T-helper 17 cell (primary cell): ENCODE results near the gene ZNF394. TPM values are rescaled to one million over a fixed set of nuclear protein-coding genes. Genes with fewer than 3 reads are reported as not detected.
"Not testable (repeated sequence)": the region's sequence is repeated elsewhere in the genome, so short reads cannot be mapped to it uniquely, and the experiment has no call there.

Experiments
- ATAC-seq: fragments of 150-1000 bp; cut with Tn5 transposase; 2 replicates; pipeline ENCODE4 v1.10.0; 2021; ENCODE audit warnings: mild to moderate bottlenecking, moderate library complexity
- DNase-seq, 3 donors: peaks; one replicate each; pipeline versions ENCODE4 v3.0.0 to v3.0.0-alpha.2; 2020 to 2021
- H3K9me3 ChIP-seq: one replicate; pipeline ENCODE4 v1.7.0; 2013; ENCODE audit warnings: low read length, mild to moderate bottlenecking; ENCODE audit not compliant: control insufficient read depth, poor library complexity, severe bottlenecking
- H3K27ac Mint-ChIP-seq: one replicate; pipeline ENCODE4 v1.8.0; 2022; ENCODE audit warnings: mild to moderate bottlenecking, moderate library complexity, mixed read lengths
- H3K27me3 Mint-ChIP-seq: one replicate; pipeline ENCODE4 v1.8.0; 2022; ENCODE audit warnings: mixed read lengths
- H3K36me3 Mint-ChIP-seq: one replicate; pipeline ENCODE4 v1.8.0; 2022; ENCODE audit warnings: low read depth, mixed read lengths
- H3K4me1 Mint-ChIP-seq: one replicate; pipeline ENCODE4 v1.8.0; 2022; ENCODE audit warnings: mild to moderate bottlenecking, mixed read lengths
- H3K4me3 Mint-ChIP-seq: one replicate; pipeline ENCODE4 v1.8.0; 2022; ENCODE audit warnings: mild to moderate bottlenecking, moderate library complexity, mixed read lengths
- total RNA-seq, 4 donors: library from RNA in 2 of 4; stranded (reverse) in 2 of 4; gene quantifications; one replicate each; pipeline ENCODE4 v1.2.3 and lab custom pipeline; 2022 to 2026

Gene ZNF394
- total RNA-seq, 2 donors from 2014 or later, result 189 to 198 TPM

DNA sequence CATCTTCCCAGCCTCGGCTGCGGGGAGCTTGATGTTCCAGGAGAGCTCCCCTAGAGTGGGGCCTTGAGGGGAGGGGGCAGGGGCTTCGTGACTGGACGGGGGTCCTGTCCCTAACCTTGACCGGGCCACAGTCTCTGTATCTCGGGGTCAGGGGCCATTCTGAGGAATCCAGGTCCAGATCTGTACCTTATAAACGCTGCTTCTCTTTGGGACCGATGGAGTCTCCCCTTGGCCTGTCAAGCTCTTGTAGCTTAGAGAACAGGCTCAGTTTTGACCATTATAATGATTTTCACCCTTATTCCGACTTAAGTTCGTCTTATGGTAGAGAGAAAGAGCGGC is 5.2 kb upstream of the ZNF394 start:
- Mint-ChIP-seq H3K27ac (peak overlapping the region; percentile 99), H3K27me3 (no peaks in the 10 kb centered on the region), H3K36me3 (no peaks in the 10 kb centered on the region), H3K4me1 (peaks cover 18% of the 10 kb centered on the region), H3K4me3 (peak overlapping the region; percentile 99)
- DNase-seq (no peak), ATAC-seq (no peak)
- H3K9me3 ChIP-seq, result no peaks in the 10 kb centered on the region

DNA sequence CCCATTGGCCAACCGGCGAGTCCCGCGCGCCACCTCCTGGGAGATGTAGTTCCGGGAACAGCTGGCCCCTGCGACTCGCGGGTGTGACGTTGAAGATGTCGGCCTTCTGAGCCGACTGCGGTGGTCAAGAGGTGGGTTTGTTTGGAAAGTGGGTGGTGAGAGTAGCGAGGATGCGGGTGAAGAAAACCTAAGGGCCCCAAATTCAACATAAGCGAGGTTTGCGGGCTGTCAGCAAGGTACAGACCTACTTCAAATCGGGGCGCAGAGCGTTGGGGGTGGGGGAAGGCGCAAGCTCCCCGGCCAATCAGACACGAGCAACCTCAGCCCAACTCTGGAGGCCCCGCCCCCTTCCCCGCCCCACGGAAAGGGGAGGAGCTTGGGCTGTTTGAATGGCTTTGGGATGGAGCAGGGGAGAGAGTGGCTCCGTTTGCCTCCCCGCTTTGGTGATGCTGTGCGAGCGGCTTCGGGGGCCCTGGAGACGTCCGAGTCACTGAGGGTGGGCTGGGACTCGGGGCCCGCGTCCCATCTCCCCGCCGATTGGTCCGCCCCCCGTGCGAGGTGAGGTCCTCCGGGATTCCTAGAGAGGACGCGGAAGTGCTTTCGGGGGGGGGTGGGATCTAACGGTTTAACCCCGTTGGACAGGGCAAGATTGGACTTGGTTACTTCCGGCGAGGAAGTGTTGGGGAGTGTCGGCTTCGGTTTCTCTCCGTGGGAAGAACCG is 4.7 kb upstream of the ZNF394 start, which contains the start of gene ZKSCAN5:
Gene ZKSCAN5, plus strand, starts transcription at position 60 of the 721 bp plus-strand sequence. CDS start 1,383 bp downstream, outside the sequence.
- DNase-seq, result peak; percentile 92 to 94 (median 93)
- H3K4me3 Mint-ChIP-seq, result peak within 1 kb of the TSS; percentile 99
- no peaks in the 10 kb centered on the region for H3K27me3 Mint-ChIP-seq
- no peaks in the 10 kb centered on the region for H3K9me3 ChIP-seq
- ATAC-seq, result peak; percentile 87
- peaks cover 20% of the 10 kb centered on the region for H3K4me1 Mint-ChIP-seq
- peaks cover 3% of the 10 kb centered on the region for H3K36me3 Mint-ChIP-seq
- peak within 1 kb of the TSS; percentile 99 for H3K27ac Mint-ChIP-seq

GRCh38 chr7:99504281-99504602 is 4.2 kb upstream of the ZNF394 start:
- Mint-ChIP-seq H3K4me3 (peak overlapping the region; percentile 99), H3K4me1 (peaks cover 19% of the 10 kb centered on the region), H3K36me3 (peaks cover 3% of the 10 kb centered on the region), H3K27ac (peak overlapping the region; percentile 99), H3K27me3 (no peaks in the 10 kb centered on the region)
- H3K9me3 ChIP-seq, result no peaks in the 10 kb centered on the region
- no peak for ATAC-seq
- DNase-seq, result no peak

DNA sequence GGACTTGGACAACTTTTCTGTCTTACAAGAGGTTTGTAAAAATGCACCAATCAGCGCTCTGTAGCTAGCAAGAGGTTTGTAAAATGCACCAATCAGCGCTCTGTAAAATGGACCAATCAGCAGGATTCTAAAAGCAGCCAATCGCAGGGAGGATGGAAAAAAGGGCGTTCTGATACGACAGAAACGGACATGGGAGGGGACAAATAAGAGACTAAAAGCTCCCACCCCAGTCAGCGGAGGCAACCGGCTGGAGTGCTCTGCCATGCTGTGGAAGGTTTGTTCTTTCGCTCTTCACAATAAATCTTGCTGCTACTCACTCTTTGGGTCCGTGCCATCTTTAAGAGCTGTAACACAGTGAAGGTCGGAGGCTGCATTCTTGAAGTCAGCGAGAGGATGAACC is 1.2 kb upstream of the ZNF394 start:
- H3K36me3 Mint-ChIP-seq, ATAC-seq, DNase-seq, H3K27ac Mint-ChIP-seq, H3K27me3 Mint-ChIP-seq, H3K9me3 ChIP-seq: not testable (repeated sequence)
- Mint-ChIP-seq H3K4me3 (peak overlapping the region; percentile 100), H3K4me1 (peaks cover 27% of the 10 kb centered on the region)

DNA sequence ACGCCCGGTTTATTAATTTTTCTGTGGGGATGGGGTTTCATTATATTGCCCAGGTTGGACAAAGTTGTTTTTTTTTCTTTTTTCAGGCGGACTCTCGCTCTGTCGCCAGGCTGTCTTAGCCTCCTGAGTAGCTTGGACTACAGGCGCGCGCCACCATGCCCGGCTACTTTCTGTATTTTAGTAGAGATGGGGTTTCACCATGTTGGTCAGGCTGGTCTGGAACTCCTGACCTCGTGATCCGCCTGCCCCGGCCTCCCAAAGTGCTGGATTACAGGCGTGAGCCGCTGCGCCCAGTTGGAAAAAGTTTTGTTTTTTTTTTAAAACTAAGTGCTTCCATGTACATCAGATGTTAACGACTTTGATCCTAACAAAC is 542 bp upstream of the ZNF394 start:
- H3K4me1 Mint-ChIP-seq, result peaks cover 22% of the 10 kb centered on the region
- peaks cover 4% of the 10 kb centered on the region for H3K36me3 Mint-ChIP-seq
- no peaks in the 10 kb centered on the region for H3K9me3 ChIP-seq
- peak overlapping the region; percentile 99 for H3K27ac Mint-ChIP-seq
- DNase-seq, result no peak
- ATAC-seq, result no peak
- peak overlapping the region; percentile 100 for H3K4me3 Mint-ChIP-seq
- H3K27me3 Mint-ChIP-seq, result no peaks in the 10 kb centered on the region

- Mint-ChIP-seq H3K4me3 (peak overlapping the region; percentile 100), H3K27ac (peak overlapping the region; percentile 99), H3K4me1 (peaks cover 17% of the 10 kb centered on the region), H3K36me3 (peaks cover 4% of the 10 kb centered on the region), H3K27me3 (no peaks in the 10 kb centered on the region)
- ATAC-seq, result peak; percentile 52
- no peak for DNase-seq
- H3K9me3 ChIP-seq, result peaks cover 1% of the 10 kb centered on the region
Measured at GRCh38 chr7:99499371-99499720, 735 bp downstream of the ZNF394 start.

- H3K4me3 Mint-ChIP-seq, result peak overlapping the region; percentile 100
- ATAC-seq, result no peak
- peaks cover 16% of the 10 kb centered on the region for H3K4me1 Mint-ChIP-seq
- peaks cover 8% of the 10 kb centered on the region for H3K36me3 Mint-ChIP-seq
- DNase-seq, result no peak
- peaks cover 4% of the 10 kb centered on the region for H3K9me3 ChIP-seq
- H3K27ac Mint-ChIP-seq, result peak overlapping the region; percentile 99
- H3K27me3 Mint-ChIP-seq, result no peaks in the 10 kb centered on the region
Measured at GRCh38 chr7:99498546-99498944, 1.5 kb downstream of the ZNF394 start.

DNA sequence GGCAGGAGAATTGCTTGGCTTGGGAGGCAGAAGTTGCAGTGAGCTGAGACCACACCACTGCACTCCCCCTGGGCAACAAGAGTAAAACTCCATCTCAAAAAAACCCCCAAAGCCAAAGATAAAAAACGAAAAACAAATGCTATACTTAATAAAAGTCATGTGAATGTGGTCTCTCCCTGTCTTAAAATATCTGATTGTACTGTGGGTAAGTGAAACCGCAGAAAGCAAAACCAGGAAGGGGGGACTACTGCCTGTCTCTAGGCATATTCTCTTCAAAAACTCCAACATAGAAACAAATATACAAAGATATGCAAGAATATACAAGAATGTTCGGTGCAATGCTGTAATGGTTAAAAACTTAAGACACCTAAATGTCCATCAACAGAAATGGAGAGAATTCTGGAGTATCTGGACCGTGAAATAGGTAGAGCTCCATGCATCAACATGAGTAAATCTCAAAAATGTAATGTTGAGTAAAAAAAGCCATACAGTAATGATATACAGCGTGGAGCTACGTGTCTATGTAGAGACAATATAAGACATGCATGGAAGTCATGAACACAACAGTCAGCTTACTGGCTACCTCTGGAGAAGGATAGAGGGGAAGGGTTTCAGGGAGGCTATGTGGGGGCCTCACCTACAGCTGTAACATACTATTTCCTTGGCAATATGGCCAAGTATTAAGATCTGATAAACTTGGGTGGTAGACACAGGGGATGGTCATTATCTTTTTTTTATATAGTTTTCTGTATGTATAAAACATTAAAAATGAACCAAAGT is 2.1 kb downstream of the ZNF394 start:
- peak overlapping the region; percentile 99 for H3K27ac Mint-ChIP-seq
- H3K4me3 Mint-ChIP-seq, result peak overlapping the region; percentile 100
- no peaks in the 10 kb centered on the region for H3K27me3 Mint-ChIP-seq
- peaks cover 9% of the 10 kb centered on the region for H3K36me3 Mint-ChIP-seq
- DNase-seq (no peak), ATAC-seq (peak; percentile 17)
- H3K4me1 Mint-ChIP-seq, result peaks cover 16% of the 10 kb centered on the region
- peaks cover 4% of the 10 kb centered on the region for H3K9me3 ChIP-seq

DNA sequence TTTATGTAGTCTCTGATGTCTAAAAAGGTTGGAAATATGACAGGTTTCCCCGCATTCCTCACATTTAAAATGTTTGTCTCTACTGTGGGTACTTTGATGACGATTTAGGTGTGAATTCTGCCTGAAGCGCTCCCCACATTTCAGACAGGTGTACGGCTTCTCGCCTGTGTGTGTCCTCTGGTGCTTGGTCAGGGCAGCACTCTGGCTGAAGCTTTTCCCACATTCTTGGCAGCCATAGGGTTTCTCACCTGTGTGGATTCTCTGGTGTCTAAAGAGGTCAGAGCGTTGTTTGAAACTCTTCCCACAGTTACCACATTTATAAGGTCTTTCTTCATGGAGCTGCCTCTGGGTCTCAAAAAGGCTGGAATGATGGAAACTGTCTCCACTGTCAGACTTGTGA is 6.3 kb downstream of the ZNF394 start:
- no peak for DNase-seq
- Mint-ChIP-seq H3K4me1 (peaks cover 14% of the 10 kb centered on the region), H3K36me3 (peaks cover 6% of the 10 kb centered on the region), H3K4me3 (no peak overlapping the region), H3K27me3 (no peaks in the 10 kb centered on the region), H3K27ac (no peak overlapping the region)
- H3K9me3 ChIP-seq, result peaks cover 4% of the 10 kb centered on the region
- no peak for ATAC-seq

DNA sequence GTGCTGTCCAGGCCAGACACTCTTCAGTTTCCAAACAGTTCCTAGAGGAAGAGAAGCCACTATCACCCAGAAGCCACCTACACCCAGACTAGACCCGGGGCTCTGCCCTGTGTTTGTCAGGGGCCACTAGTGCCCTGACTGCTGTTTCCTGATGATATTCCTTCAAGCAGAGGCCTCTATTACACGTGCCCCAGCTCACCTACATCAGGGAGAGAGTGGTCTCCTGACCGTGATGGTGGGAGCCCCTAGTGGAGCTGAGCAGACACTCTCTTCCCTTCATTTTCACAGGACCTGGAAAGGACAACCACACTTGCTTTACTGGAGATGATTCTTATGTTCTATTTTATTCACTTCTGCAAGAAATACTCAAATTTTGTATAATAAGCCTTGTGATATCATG is 9.2 kb downstream of the ZNF394 start:
- Mint-ChIP-seq H3K36me3 (peaks cover 4% of the 10 kb centered on the region), H3K27ac (peak overlapping the region; percentile 41), H3K4me1 (no peaks in the 10 kb centered on the region), H3K4me3 (no peak overlapping the region), H3K27me3 (no peaks in the 10 kb centered on the region)
- DNase-seq (no peak), ATAC-seq (no peak)
- H3K9me3 ChIP-seq, result peaks cover 4% of the 10 kb centered on the region

DNA sequence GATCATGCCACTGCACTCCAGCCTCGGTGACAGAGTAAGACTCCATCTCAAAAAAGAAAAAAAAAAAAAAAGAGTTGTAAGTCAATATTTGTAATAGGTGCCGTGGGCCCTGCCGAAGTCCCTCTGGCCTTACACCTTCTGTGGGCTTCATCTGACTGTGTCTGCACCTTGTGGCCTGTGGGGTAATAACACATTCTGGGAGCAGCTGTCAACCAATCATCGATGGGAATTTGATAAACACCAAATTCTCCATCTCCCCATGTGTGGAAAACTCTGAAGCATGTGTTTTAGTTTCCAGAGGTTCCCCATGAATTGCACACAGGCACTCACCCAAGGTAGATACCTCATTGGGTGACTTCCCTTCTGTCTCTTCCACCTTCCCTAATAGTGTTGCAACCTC is 10.8 kb downstream of the ZNF394 start:
- ATAC-seq, result no peak
- peaks cover 2% of the 10 kb centered on the region for H3K9me3 ChIP-seq
- Mint-ChIP-seq H3K4me1 (no peaks in the 10 kb centered on the region), H3K36me3 (peaks cover 4% of the 10 kb centered on the region), H3K27me3 (no peaks in the 10 kb centered on the region), H3K27ac (peak overlapping the region; percentile 84), H3K4me3 (peak overlapping the region; percentile 45)
- no peak for DNase-seq

DNA sequence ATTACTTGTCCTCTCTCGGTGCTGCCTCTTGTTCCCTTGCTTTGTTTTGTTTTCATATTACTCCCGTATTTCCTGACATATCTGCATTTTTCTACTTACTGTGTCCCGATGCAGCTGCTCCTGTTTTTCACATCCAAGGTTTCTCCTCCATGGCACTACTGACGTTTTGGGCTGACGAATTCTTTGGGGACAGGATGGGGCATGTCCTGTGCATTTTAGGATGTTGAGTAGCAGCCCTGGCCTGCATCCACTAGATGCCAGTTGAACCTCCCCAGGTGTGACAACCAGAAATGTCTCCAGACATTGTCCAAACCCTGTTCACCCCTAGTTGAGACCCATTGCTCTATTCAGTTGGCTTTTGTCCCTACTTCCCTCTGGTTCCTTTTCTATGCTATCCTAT is 15.0 kb downstream of the ZNF394 start:
- H3K27me3 Mint-ChIP-seq, result no peaks in the 10 kb centered on the region
- no peak overlapping the region for H3K4me3 Mint-ChIP-seq
- no peaks in the 10 kb centered on the region for H3K36me3 Mint-ChIP-seq
- no peak for ATAC-seq
- no peak for DNase-seq
- no peaks in the 10 kb centered on the region for H3K9me3 ChIP-seq
- H3K4me1 Mint-ChIP-seq, result no peaks in the 10 kb centered on the region
- H3K27ac Mint-ChIP-seq, result peak overlapping the region; percentile 82

- peak; percentile 35 for ATAC-seq
- H3K36me3 Mint-ChIP-seq, result no peaks in the 10 kb centered on the region
Measured at GRCh38 chr7:99478464-99479440, 21.3 kb downstream of the ZNF394 start.

More at GRCh38 chr7:99478464-99479440, 21.3 kb downstream of the ZNF394 start:
- peak overlapping the region; percentile 84 for H3K27ac Mint-ChIP-seq
- H3K27me3 Mint-ChIP-seq, result no peaks in the 10 kb centered on the region
- peak overlapping the region; percentile 63 for H3K4me3 Mint-ChIP-seq
- DNase-seq, result no peak
- no peaks in the 10 kb centered on the region for H3K9me3 ChIP-seq
- H3K4me1 Mint-ChIP-seq, result peaks cover 28% of the 10 kb centered on the region
